Measurements from ENCODE around the gene SPAG9.
"Not testable (repeated sequence)": the region's sequence is repeated elsewhere in the genome, so short reads cannot be mapped to it uniquely, and the experiment has no call there.

DNA sequence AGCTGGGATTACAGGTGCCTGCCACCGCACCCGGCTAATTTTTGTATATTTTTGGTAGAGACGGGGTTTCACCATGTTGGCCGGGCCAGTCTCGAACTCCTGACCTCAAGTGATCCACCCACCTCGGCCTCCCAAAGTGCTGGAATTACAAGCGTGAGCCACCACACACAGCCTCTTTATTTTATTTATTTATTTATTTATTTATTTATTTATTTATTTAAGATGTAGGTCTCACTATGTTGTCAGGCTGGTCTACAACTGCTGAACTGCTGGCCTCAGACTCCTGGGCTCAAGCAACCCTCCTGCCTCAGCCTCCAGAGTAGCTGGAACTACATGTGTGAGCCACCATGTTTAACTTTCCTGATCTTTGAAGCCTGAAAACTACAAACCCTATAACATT, 37.3 kb downstream of the SPAG9 start:
- TF ChIP-seq, protein P1, sequence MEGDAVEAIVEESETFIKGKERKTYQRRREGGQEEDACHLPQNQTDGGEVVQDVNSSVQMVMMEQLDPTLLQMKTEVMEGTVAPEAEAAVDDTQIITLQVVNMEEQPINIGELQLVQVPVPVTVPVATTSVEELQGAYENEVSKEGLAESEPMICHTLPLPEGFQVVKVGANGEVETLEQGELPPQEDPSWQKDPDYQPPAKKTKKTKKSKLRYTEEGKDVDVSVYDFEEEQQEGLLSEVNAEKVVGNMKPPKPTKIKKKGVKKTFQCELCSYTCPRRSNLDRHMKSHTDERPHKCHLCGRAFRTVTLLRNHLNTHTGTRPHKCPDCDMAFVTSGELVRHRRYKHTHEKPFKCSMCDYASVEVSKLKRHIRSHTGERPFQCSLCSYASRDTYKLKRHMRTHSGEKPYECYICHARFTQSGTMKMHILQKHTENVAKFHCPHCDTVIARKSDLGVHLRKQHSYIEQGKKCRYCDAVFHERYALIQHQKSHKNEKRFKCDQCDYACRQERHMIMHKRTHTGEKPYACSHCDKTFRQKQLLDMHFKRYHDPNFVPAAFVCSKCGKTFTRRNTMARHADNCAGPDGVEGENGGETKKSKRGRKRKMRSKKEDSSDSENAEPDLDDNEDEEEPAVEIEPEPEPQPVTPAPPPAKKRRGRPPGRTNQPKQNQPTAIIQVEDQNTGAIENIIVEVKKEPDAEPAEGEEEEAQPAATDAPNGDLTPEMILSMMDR (IDR thresholded peaks at IDR 0.05): not testable (repeated sequence)
- TF ChIP-seq POLR2AphosphoS5 (IDR thresholded peaks at IDR 0.05; ENCODE audit: low read depth, low read length); TCF7L2 (IDR thresholded peaks at IDR 0.05; ENCODE audit: low read depth, low read length); SIN3A (IDR thresholded peaks at IDR 0.05; ENCODE audit: borderline replicate concordance, insufficient read depth, low read depth, low read length): not testable (repeated sequence)
- TF ChIP-seq, protein P2, sequence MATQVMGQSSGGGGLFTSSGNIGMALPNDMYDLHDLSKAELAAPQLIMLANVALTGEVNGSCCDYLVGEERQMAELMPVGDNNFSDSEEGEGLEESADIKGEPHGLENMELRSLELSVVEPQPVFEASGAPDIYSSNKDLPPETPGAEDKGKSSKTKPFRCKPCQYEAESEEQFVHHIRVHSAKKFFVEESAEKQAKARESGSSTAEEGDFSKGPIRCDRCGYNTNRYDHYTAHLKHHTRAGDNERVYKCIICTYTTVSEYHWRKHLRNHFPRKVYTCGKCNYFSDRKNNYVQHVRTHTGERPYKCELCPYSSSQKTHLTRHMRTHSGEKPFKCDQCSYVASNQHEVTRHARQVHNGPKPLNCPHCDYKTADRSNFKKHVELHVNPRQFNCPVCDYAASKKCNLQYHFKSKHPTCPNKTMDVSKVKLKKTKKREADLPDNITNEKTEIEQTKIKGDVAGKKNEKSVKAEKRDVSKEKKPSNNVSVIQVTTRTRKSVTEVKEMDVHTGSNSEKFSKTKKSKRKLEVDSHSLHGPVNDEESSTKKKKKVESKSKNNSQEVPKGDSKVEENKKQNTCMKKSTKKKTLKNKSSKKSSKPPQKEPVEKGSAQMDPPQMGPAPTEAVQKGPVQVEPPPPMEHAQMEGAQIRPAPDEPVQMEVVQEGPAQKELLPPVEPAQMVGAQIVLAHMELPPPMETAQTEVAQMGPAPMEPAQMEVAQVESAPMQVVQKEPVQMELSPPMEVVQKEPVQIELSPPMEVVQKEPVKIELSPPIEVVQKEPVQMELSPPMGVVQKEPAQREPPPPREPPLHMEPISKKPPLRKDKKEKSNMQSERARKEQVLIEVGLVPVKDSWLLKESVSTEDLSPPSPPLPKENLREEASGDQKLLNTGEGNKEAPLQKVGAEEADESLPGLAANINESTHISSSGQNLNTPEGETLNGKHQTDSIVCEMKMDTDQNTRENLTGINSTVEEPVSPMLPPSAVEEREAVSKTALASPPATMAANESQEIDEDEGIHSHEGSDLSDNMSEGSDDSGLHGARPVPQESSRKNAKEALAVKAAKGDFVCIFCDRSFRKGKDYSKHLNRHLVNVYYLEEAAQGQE (IDR thresholded peaks at IDR 0.05; ENCODE audit: insufficient read depth in 1 of 2, low read depth in 2 of 2, low read length in 1 of 2): not testable (repeated sequence)

All from Panc1 (cell line).